ENCODE measurements around the gene GAS2L1. TPM values are rescaled to one million over a fixed set of nuclear protein-coding genes. Genes with fewer than 3 reads are reported as not detected.

GAS2L1 gene
- total and polyA plus RNA-seq, 2 donors (not counting 1 experiment from before 2014, with no cell fraction given) = 0.25 TPM; not detected in 1

- ATAC-seq (ENCODE audit: low read depth) (no peak), DNase-seq (no peak)
- Histone ChIP-seq H3K36me3 (replicated peaks in 1 of 2; ENCODE audit: control extremely low read depth in 1 of 2, control insufficient read depth in 1 of 2, extremely low read depth in 1 of 2, insufficient read depth in 2 of 2, low read length in 1 of 2) (peaks cover 8 to 77% of the 10 kb centered on the region in 2 experiments), H3K9me3 (ENCODE audit: control extremely low read depth in 1 of 3, control insufficient read depth in 2 of 3, insufficient read depth in 1 of 3, low read length in 2 of 3) (peaks cover 0 to 2% (median 0%) of the 10 kb centered on the region in 3 donors), H3K27me3 (replicated peaks in 1 of 4; ENCODE audit: control extremely low read depth in 1 of 4, control insufficient read depth in 3 of 4, insufficient read depth in 4 of 4, low read length in 3 of 4) (no peaks in the 10 kb centered on the region), H3K4me1 (ENCODE audit: control insufficient read depth in 2 of 2, insufficient read depth in 2 of 2, low read length in 2 of 2) (peaks cover 20 to 23% of the 10 kb centered on the region in 2 donors), H3K4me2 (replicated peaks; ENCODE audit: low read depth, low read length, poor library complexity, severe bottlenecking) (no peak overlapping the region), H3K9ac (ENCODE audit: low read length) (no peak overlapping the region), H4K20me1 (ENCODE audit: control insufficient read depth, insufficient read depth, low read length, poor library complexity, severe bottlenecking) (peaks cover 87% of the 10 kb centered on the region), H2AFZ (ENCODE audit: insufficient read depth, low read depth, low read length, poor library complexity, severe bottlenecking) (no peak overlapping the region), H3K79me2 (ENCODE audit: control insufficient read depth, insufficient read depth, low read length) (peaks cover 94% of the 10 kb centered on the region), H3K4me3 (ENCODE audit: control extremely low read depth in 1 of 5, extremely low read depth in 1 of 5, insufficient read depth in 1 of 5, low read depth in 2 of 5, low read length in 4 of 5) (no peak overlapping the region), H3K27ac (ENCODE audit: low read length in 2 of 2) (no peak overlapping the region)
- Mint-ChIP-seq H3K4me3 (no peak overlapping the region), H3K27ac (no peak overlapping the region), H3K4me1 (peaks cover 60% of the 10 kb centered on the region), H3K9me3 (ENCODE audit: insufficient read depth) (no peaks in the 10 kb centered on the region), H3K27me3 (no peaks in the 10 kb centered on the region)
- intact Hi-C loops (cut with micrococcal nuclease) = no loop called here
- TF ChIP-seq CTCF (IDR thresholded peaks at IDR 0.05) (no peak), EZH2 (IDR thresholded peaks at IDR 0.05; ENCODE audit: borderline replicate concordance, insufficient read depth, low read depth, low read length, poor library complexity, severe bottlenecking) (no peak)
- 86% methylated on average over 2 of the region's 3 CpGs for WGBS (ENCODE audit: insufficient coverage)
- POLR2A ChIA-PET = no interaction called here
- CTCF ChIA-PET = no interaction called here
Measured at GRCh38 chr22:29275167-29275566, 31.3 kb upstream of the GAS2L1 start.

- Histone ChIP-seq H3K27me3 (replicated peaks in 1 of 4; ENCODE audit: control extremely low read depth in 1 of 4, control insufficient read depth in 3 of 4, insufficient read depth in 4 of 4, low read length in 3 of 4) (no peaks in the 10 kb centered on the region), H4K20me1 (ENCODE audit: control insufficient read depth, insufficient read depth, low read length, poor library complexity, severe bottlenecking) (peaks cover 84% of the 10 kb centered on the region), H3K79me2 (ENCODE audit: control insufficient read depth, insufficient read depth, low read length) (peaks cover 90% of the 10 kb centered on the region), H2AFZ (ENCODE audit: insufficient read depth, low read depth, low read length, poor library complexity, severe bottlenecking) (no peak overlapping the region), H3K4me3 (ENCODE audit: control extremely low read depth in 1 of 5, extremely low read depth in 1 of 5, insufficient read depth in 1 of 5, low read depth in 2 of 5, low read length in 4 of 5) (no peak overlapping the region), H3K4me2 (replicated peaks; ENCODE audit: low read depth, low read length, poor library complexity, severe bottlenecking) (no peak overlapping the region), H3K4me1 (ENCODE audit: control insufficient read depth in 2 of 2, insufficient read depth in 2 of 2, low read length in 2 of 2) (peaks cover 12 to 15% of the 10 kb centered on the region in 2 donors), H3K9ac (ENCODE audit: low read length) (no peak overlapping the region), H3K36me3 (replicated peaks in 1 of 2; ENCODE audit: control extremely low read depth in 1 of 2, control insufficient read depth in 1 of 2, extremely low read depth in 1 of 2, insufficient read depth in 2 of 2, low read length in 1 of 2) (peaks cover 8 to 79% of the 10 kb centered on the region in 2 experiments), H3K9me3 (ENCODE audit: control extremely low read depth in 1 of 3, control insufficient read depth in 2 of 3, insufficient read depth in 1 of 3, low read length in 2 of 3) (peaks cover 0 to 2% (median 0%) of the 10 kb centered on the region in 3 donors), H3K27ac (ENCODE audit: low read length in 2 of 2) (no peak overlapping the region)
- intact Hi-C loops (cut with micrococcal nuclease) = no loop called here
- Mint-ChIP-seq H3K4me1 (peaks cover 51% of the 10 kb centered on the region), H3K4me3 (no peak overlapping the region), H3K27me3 (no peaks in the 10 kb centered on the region), H3K27ac (no peak overlapping the region), H3K9me3 (ENCODE audit: insufficient read depth) (no peaks in the 10 kb centered on the region)
- POLR2A ChIA-PET = no interaction called here
- CTCF ChIA-PET = no interaction called here
- WGBS (ENCODE audit: insufficient coverage) = 100% methylated on average over 1 of the region's 3 CpGs
- DNase-seq = no peak
- no peak for ATAC-seq (ENCODE audit: low read depth)
- TF ChIP-seq CTCF (IDR thresholded peaks at IDR 0.05) (no peak), EZH2 (IDR thresholded peaks at IDR 0.05; ENCODE audit: borderline replicate concordance, insufficient read depth, low read depth, low read length, poor library complexity, severe bottlenecking) (no peak)
Measured at GRCh38 chr22:29275819-29276565, 30.5 kb upstream of the GAS2L1 start.

All from B cell (primary cell).